HG02981 (cell line): ENCODE measurements around the gene TMEM125.

ENCODE experiments used
- ATAC-seq: cut with Tn5 transposase; IDR thresholded peaks from one replicate; pipeline ENCODE4 v1.9.1; 2021; ENCODE audit warnings: mild to moderate bottlenecking, moderate library complexity; ENCODE audit not compliant: unreplicated experiment

The TMEM125 gene

DNA sequence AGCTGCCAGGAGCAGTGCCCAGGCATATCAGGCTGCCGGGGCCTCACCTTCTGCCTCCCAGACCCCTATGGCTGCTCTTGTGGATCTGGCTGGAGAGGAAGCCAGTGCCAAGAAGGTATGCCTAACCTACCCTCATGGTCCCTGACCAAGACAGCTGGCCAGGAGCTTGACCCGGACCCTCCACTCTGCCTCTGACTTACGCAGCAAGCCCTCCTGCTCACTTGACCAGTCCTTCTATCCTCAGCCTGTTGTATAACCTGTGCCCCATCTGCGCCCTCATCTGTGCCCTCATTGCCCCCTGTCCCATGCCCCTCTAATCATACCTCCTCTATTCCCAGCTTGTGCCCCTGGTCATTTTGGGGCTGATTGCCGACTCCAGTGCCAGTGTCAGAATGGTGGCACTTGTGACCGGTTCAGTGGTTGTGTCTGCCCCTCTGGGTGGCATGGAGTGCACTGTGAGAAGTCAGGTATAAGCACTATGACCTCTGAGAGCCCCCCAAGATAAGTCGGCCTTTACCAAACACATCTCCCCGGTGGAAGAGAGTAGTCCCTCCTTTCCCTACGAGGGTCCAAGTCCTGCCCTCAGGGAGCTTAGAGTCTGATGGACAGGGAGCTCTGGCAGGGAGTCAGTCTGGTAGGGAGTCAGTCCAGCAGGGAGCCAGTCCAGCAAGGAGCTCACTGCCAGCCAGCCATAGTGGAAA, 37.8 kb downstream of the TMEM125 start:
- no peak for ATAC-seq

DNA sequence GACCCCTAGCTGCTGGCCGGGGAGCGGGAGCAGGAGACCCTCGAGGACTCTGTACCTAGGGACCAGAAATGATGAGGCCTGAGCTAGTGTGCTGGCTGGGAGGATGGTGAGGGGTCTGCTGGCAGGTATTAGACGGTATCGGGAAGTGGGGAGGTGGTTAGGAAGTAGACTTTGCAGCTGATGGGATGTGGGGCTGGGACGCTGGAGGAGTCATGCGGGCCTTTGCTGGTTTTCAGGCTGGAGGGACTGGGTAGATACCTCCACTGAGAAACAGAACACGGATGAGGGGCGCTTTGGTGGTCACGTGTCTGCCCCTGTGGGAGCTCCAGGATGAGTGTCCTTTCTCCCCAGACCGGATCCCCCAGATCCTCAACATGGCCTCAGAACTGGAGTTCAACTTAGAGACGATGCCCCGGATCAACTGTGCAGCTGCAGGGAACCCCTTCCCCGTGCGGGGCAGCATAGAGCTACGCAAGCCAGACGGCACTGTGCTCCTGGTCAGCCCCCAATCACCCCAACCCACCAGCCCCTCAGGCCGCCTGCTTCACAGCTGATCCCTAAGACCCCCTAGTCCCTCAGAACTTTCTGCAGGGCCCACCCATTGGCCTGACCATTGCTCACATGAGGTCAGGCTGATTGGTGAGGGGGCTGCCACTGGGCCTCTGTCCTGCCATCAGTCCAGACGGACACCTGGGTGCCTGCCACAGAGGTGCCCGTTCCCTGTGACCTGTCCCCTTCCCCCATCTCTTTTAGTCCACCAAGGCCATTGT, 39.0 kb downstream of the TMEM125 start:
- ATAC-seq = no peak

DNA sequence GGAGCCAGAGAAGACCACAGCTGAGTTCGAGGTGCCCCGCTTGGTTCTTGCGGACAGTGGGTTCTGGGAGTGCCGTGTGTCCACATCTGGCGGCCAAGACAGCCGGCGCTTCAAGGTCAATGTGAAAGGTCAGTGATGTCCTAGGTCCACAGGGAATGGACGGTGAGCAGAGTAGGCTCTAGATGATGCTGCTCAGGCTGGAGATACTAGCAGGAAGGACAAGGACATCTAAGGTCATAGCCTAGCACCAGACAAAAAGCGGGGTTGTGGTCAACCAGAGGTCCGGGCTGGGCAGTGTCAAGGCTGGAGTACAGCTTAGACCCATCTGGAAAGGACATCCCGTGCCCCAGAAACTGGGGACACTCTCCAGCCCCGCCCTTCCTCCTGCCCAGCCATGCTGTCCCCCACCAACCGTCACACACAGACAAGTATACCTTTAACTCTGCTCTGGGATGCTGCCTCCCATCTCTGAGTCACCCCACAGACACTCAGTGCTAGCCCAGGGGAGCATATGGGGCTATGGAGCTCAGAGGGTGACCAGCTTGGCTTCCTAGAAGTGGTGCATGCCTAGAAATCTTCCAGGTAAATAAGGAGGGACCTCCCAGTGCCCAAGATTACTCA, 39.7 kb downstream of the TMEM125 start:
- ATAC-seq = no peak

GRCh38 chr1:43311521-43311920, 41.7 kb downstream of the TMEM125 start:
- no peak for ATAC-seq

GRCh38 chr1:43312212-43312623, 42.4 kb downstream of the TMEM125 start:
- ATAC-seq = no peak

- no peak for ATAC-seq
Measured at GRCh38 chr1:43312663-43313515, 43.1 kb downstream of the TMEM125 start.

GRCh38 chr1:43313771-43314170, 44.0 kb downstream of the TMEM125 start:
- no peak for ATAC-seq

GRCh38 chr1:43314233-43314632, 44.5 kb downstream of the TMEM125 start:
- no peak for ATAC-seq

GRCh38 chr1:43315481-43315880, 45.7 kb downstream of the TMEM125 start:
- ATAC-seq = no peak

GRCh38 chr1:43315963-43316737, 46.4 kb downstream of the TMEM125 start:
- ATAC-seq = no peak

DNA sequence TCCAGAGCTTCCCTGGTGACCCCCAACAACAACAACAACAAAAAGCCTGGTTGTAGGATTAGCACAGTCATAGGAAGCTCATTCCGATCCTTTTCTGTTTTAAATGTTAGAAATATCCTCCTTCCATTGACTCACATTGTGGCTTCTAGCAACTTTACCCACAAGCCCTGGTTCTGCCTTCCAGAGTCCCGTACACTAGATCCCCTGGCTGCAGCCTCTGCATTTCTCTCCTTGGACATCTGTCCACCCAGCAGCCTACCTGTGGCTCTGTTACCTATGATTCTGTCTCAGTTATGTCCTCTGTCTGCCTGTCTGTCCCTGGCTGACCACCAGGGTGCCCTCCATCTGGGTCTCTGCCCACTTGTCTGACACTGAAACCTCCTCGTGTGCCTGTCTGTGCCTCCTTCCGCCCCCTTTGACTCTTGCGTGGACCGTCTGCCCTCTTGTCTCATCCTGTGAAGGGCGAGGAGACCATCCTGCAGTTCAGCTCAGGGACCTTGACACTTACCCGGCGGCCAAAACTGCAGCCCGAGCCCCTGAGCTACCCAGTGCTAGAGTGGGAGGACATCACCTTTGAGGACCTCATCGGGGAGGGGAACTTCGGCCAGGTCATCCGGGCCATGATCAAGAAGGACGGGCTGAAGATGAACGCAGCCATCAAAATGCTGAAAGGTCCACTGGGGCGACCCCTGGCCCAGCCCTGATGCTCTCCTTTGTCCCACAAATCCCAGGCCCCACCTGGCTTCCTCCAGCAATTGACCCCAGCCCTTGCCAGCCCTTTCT, 47.1 kb downstream of the TMEM125 start:
- ATAC-seq = no peak

DNA sequence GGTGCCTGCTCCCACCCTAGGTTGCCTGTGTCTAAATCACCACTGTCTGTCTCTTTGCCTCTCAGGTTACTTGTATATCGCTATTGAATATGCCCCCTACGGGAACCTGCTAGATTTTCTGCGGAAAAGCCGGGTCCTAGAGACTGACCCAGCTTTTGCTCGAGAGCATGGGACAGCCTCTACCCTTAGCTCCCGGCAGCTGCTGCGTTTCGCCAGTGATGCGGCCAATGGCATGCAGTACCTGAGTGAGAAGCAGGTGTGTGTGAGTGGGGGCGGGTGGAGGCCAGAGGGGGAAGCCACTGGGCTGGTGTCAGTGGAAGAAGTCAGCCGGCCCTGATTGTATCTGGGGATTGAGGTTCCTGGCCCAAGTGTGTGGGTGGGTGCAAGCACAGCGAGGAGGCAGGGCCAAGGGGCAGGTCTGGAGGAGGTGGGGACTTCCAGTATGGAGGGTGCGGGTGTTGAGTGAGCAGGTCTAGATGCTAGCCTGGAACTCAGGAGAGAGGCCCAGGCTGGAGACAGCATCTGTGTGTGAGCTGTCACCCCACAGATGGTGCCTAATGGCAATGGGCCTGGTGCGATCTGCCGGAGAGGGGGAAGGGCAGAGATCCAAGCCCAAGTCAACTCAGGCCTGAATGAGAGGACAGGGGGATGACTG, 48.2 kb downstream of the TMEM125 start:
- ATAC-seq = no peak

- no peak for ATAC-seq
Measured at GRCh38 chr1:43318831-43319230, 49.0 kb downstream of the TMEM125 start.

DNA sequence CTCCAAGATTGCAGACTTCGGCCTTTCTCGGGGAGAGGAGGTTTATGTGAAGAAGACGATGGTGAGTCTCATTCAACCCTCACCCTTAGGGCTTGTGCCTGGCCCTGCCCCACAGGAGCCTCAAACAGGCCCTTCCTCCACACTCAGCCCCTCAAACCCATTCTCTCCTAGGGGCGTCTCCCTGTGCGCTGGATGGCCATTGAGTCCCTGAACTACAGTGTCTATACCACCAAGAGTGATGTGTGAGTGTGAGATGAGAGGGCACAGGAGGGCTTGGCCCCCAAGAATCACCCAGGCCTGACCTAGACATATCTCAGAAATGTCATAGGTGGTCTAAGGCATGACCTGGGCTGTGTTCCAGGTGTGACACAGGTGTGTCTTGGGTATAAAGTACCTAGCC, 49.5 kb downstream of the TMEM125 start:
- ATAC-seq = no peak

GRCh38 chr1:43319766-43320165, 50.0 kb downstream of the TMEM125 start:
- no peak for ATAC-seq

- no peak for ATAC-seq
Measured at GRCh38 chr1:43321331-43321891, 51.6 kb downstream of the TMEM125 start.

- no peak for ATAC-seq
Measured at GRCh38 chr1:43322506-43322905, 52.7 kb downstream of the TMEM125 start.
